Esophagus muscularis mucosa (tissue), 4 donors: ENCODE measurements around the gene DNAH14. TPM values are rescaled to one million over a fixed set of nuclear protein-coding genes. Genes with fewer than 3 reads are reported as not detected.
A peak's percentile ranks its signal among the peaks of the same experiment; 100 is the strongest.

Experiments
- DNase-seq: peaks from one replicate; pipeline ENCODE4 v3.0.0-alpha.2; 2017; ENCODE audit errors: extremely low spot score
- H3K27ac ChIP-seq, 4 donors: fragments of 200-600 bp; sonication (generic); replicated peaks in 1 of 4; 1 replicate in 3 of 4; 2 replicates in 1 of 4; pipeline ENCODE4 v1.5.1; 2016 to 2019; ENCODE audit warnings: mild to moderate bottlenecking in 1 of 4
- H3K27me3 ChIP-seq, 4 donors: fragments of 200-600 bp; sonication (generic); one replicate each; pipeline versions ENCODE4 v1.5.1 to v1.6.0; 2016 to 2019
- H3K36me3 ChIP-seq, 4 donors: fragments of 200-600 bp; sonication (generic); one replicate each; pipeline ENCODE4 v1.5.1; 2016 to 2019
- H3K4me1 ChIP-seq, 4 donors: fragments of 200-600 bp; sonication (generic); one replicate each; pipeline ENCODE4 v1.5.1; 2016 to 2019
- H3K4me3 ChIP-seq, 4 donors: fragments of 200-600 bp; sonication (generic); 1 replicate in 2 of 4; 2 replicates in 2 of 4; pipeline ENCODE4 v1.5.1; 2016 to 2019; ENCODE audit warnings: mild to moderate bottlenecking in 4 of 4, moderate library complexity in 1 of 4
- H3K9me3 ChIP-seq, 4 donors: fragments of 200-600 bp; sonication (generic); 1 replicate in 3 of 4; 2 replicates in 1 of 4; pipeline ENCODE4 v1.5.1; 2016 to 2019
- EP300 ChIP-seq: sonication (generic); formaldehyde crosslinking; IDR thresholded peaks from one replicate; pipeline ENCODE4 v1.6.1; 2017; ENCODE audit warnings: antibody characterized with exemption
- POLR2A ChIP-seq: fragments of 450-650 bp; IDR thresholded peaks from one replicate; pipeline ENCODE4 v1.6.1; 2017; ENCODE audit warnings: antibody characterized with exemption, moderate library complexity, mild to moderate bottlenecking, low read depth
- POLR2AphosphoS5 ChIP-seq, 2 donors: sonication (generic); formaldehyde crosslinking; IDR thresholded peaks; one replicate each; pipeline ENCODE4 v1.6.1; 2017; ENCODE audit warnings: antibody characterized with exemption in 2 of 2
- WGBS: methylation state at CpG from one replicate; pipeline ENCODE4 v1.1.5; 2018; 5-methylcytosine and 5-hydroxymethylcytosine counted together
- intact Hi-C: fragments of 100-400 bp; cut with DNase I; formaldehyde crosslinking; loops from one replicate; pipeline ENCODE4 v1.15.1; 2023
- total RNA-seq, 4 donors: library from RNA; depleted of rRNA; stranded (reverse); fragments of >200 nt; gene quantifications; one replicate each; pipeline versions ENCODE4 v1.1.0 to v1.2.1, GENCODE V29; 2016
- TF ChIP-seq, protein P1 (sequence below), 3 experiments: fragments of 200-600 bp in 2 of 3; fragments of 450-650 bp in 1 of 3; sonication (generic) in 2 of 3; IDR thresholded peaks; one replicate each; pipeline ENCODE4 v1.5.1; 2017 to 2019; ENCODE audit warnings: antibody characterized with exemption in 3 of 3, mild to moderate bottlenecking in 2 of 3, moderate library complexity in 1 of 3

The DNAH14 gene
- total RNA-seq, 4 donors from 2014 or later = 8.9 to 16.6 (median 15.6) TPM

DNA sequence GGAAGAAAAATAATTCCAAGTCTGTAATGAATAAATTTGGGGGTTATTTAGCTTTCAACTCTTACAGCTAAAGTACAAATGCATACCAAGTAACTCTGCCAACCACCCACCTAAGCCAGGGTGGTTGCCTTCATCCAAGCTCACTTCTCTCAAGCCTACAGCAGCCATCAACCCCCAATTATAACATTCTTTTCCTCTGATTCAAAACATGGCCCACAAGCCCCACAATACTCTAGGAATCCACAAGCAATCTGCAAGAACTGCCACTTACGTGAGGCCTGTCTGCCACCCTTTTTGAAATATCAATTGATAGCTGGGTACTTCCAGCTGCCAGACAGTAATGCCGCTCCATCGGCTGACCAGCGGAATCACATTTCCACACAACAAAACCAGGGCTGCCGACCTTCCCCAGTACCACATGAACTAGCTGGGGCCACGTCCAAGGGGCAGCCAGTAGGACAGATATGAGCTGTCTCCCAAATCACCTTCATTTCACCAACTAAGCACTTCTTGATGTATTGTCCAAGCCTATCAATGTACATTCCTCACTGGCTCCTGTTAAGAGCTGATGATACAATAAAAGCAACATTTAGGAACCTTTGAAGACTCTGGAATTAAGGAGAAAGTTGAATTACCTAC, 495.2 kb downstream of the DNAH14 start:
- H3K4me3 ChIP-seq = peak overlapping the region; percentile 83 to 98 (median 94)
- intact Hi-C loops = no loop called here
- 69% methylated on average over 6 of the region's 6 CpGs for WGBS

DNA sequence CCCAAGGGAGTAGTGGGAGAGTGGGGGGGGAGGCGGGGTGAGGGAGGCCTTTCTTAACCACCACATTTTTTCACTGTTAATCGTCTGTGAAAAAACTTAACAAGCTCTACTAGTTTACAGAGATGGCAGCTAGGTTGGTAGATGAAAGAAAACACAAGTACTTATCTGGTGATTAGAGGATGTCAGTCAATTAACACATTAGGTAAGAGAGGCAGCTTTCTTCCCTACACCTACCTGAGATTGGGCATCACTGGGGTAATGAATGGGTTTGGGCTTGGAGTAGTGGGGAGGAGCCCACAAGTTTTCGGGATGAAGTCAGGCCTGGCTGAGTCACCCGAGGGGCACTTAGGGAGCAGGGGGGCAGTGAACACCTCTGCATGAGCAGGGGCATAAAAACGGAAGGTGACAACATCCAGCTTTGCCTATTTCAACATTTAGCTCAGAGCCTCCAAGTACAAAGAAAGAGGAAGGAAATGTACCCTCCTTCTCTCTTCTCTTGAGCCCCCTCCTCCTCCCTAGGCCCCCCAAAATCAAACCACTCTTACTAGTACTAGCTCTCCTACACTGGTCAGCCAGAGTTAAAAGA, 495.8 kb downstream of the DNAH14 start:
- no peak for DNase-seq
- intact Hi-C loops = no loop called here
- Histone ChIP-seq H3K4me1 (peaks cover 30 to 69% (median 63%) of the 10 kb centered on the region in 4 donors), H3K36me3 (peaks cover 0 to 14% (median 5%) of the 10 kb centered on the region in 4 donors), H3K4me3 (peak overlapping the region; percentile 83 to 98 (median 94)), H3K27ac (peak overlapping the region; percentile 93 to 98 (median 96)), H3K27me3 (no peaks in the 10 kb centered on the region), H3K9me3 (no peaks in the 10 kb centered on the region)
- WGBS = 55% methylated on average over 2 of the region's 5 CpGs
- TF ChIP-seq, protein P1, sequence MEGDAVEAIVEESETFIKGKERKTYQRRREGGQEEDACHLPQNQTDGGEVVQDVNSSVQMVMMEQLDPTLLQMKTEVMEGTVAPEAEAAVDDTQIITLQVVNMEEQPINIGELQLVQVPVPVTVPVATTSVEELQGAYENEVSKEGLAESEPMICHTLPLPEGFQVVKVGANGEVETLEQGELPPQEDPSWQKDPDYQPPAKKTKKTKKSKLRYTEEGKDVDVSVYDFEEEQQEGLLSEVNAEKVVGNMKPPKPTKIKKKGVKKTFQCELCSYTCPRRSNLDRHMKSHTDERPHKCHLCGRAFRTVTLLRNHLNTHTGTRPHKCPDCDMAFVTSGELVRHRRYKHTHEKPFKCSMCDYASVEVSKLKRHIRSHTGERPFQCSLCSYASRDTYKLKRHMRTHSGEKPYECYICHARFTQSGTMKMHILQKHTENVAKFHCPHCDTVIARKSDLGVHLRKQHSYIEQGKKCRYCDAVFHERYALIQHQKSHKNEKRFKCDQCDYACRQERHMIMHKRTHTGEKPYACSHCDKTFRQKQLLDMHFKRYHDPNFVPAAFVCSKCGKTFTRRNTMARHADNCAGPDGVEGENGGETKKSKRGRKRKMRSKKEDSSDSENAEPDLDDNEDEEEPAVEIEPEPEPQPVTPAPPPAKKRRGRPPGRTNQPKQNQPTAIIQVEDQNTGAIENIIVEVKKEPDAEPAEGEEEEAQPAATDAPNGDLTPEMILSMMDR (IDR thresholded peaks at IDR 0.05) = no peak
- TF ChIP-seq POLR2A (no peak), POLR2AphosphoS5 (IDR thresholded peaks at IDR 0.05) (peak; percentile 21 to 58), EP300 (no peak)

More for the DNA sequence above, 495.2 kb downstream of the DNAH14 start:
- H3K36me3 ChIP-seq = peaks cover 0 to 20% (median 6%) of the 10 kb centered on the region in 4 donors
- peak overlapping the region; percentile 93 to 98 (median 96) for H3K27ac ChIP-seq
- H3K9me3 ChIP-seq = no peaks in the 10 kb centered on the region
- H3K27me3 ChIP-seq = no peaks in the 10 kb centered on the region
- TF ChIP-seq EP300 (no peak), POLR2A (no peak), POLR2AphosphoS5 (IDR thresholded peaks at IDR 0.05) (no peak)
- TF ChIP-seq, protein P1 (IDR thresholded peaks at IDR 0.05) = no peak
- DNase-seq = no peak
- H3K4me1 ChIP-seq = peaks cover 30 to 69% (median 63%) of the 10 kb centered on the region in 4 donors

DNA sequence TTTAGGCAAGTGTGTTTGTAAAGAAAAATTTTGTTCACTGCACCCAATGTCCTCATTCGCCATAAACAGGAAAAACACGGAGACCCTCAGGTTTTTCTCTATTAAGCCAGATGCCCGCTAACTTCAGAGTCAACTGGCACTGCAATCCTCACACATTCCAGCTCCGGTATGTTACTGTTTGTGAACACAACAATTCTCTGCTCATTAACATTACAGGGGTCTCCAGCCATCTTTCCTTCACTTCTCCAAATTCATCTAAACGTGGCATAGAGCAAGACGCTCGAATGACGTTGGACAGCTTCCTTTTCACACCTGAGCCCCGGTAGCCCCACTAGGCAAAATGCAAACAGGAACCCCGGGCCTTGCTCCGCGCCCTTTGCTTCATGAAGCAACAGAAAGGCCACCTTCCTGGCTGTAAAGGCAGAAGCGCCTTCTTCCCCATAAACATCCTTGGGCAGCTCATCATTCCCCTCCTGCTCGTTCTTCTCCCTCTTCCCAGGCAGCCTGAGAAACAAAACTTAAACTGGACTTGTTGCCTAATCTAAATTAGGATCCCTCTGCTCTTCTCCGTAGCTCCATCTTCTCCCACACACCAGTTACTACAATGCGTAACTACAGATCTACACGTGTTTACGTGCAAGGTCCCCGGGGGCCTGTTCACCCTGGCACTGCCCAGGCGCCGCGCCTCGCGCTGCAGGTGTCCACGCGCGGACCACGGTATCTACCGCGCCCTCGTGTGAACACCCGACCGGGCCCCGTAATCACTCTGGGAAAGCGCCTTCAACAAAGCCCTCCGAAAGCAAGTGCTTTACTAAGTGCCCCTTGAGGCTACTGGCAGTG, 497.1 kb downstream of the DNAH14 start:
- peaks cover 30 to 62% (median 56%) of the 10 kb centered on the region in 4 donors for H3K4me1 ChIP-seq
- TF ChIP-seq POLR2AphosphoS5 (IDR thresholded peaks at IDR 0.05) = peak; percentile 10 to 34
- TF ChIP-seq, protein P1 (IDR thresholded peaks at IDR 0.05) = no peak
- no peak for TF ChIP-seq EP300
- TF ChIP-seq POLR2A = peak; percentile 3
- no peaks in the 10 kb centered on the region for H3K27me3 ChIP-seq
- peaks cover 0 to 7% (median 2%) of the 10 kb centered on the region in 4 donors for H3K36me3 ChIP-seq
- peak overlapping the region; percentile 83 to 98 (median 94) for H3K4me3 ChIP-seq
- no peaks in the 10 kb centered on the region for H3K9me3 ChIP-seq
- intact Hi-C loops = no loop called here
- 3% methylated on average over 33 of the region's 36 CpGs for WGBS
- H3K27ac ChIP-seq = peak overlapping the region; percentile 93 to 98 (median 96)
- DNase-seq = no peak

DNA sequence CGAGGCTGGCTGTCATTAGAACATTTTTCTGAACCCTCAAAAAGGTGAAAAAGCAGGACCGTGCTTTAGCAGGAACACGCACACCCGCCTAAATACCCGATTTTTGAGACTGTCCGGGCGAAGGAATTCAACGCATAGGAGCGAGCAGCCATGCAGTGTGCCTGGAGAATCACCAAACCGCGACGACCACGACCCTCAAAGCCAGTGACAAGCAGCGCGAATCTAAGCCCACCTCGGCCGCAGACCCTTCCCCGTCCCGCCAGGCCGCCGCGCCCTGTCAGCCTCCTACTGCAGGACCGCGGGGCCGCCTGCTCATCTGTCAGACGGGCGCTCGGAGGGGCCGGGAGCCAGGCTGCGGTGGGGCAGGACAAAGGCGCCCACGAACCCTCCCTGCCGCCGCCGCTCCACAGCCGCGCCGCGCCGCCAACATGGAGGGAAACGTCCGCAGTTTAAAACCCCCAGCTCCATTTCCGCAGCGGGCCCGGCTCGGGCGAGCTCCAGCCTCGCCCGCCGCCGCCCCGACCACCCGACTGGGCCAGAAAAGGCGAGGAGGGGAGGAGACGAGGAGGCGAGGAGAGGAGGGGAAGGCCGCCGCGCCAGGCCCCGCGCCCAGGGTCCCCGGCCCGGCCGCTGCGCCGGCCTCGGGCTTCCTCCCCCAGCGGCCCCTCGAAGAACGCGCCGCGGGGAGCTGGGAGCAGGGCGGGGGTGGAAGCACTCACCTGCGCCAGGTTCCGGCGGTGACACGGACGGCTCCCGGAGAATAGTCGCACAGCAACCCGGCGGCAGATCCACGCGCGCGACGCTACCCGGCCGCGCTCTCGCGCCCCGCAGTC, 498.0 kb downstream of the DNAH14 start, which contains the start of gene LBR:
Gene LBR (minus strand): TSS at position 804 of the 833 bp plus-strand sequence. CDS start 3,963 bp downstream, outside the sequence.
- peak within 1 kb of the TSS; percentile 93 to 98 (median 96) for H3K27ac ChIP-seq
- H3K27me3 ChIP-seq = no peaks in the 10 kb centered on the region
- no peak for DNase-seq
- peaks cover 0 to 4% (median under 1%) of the 10 kb centered on the region in 4 donors for H3K36me3 ChIP-seq
- WGBS = 0% methylated on average over 7 of the region's 94 CpGs
- intact Hi-C loops = no loop called here
- no peaks in the 10 kb centered on the region for H3K9me3 ChIP-seq
- H3K4me3 ChIP-seq = peak within 1 kb of the TSS; percentile 83 to 98 (median 94)
- peaks cover 30 to 54% (median 49%) of the 10 kb centered on the region in 4 donors for H3K4me1 ChIP-seq
- TF ChIP-seq EP300 (no peak), POLR2A (peak; percentile 77), POLR2AphosphoS5 (IDR thresholded peaks at IDR 0.05) (peak in 1 of 2 donors; percentile 86)
